DND-41 (cell line): ENCODE measurements around the gene UBXN2A.

ENCODE experiments used
- EZH2 ChIP-seq: IDR thresholded peaks from 3 replicates; pipeline ENCODE4 v1.6.1; 2012; ENCODE audit warnings: borderline replicate concordance, low read depth, mild to moderate bottlenecking, moderate library complexity, low read length, inconsistent platforms; ENCODE audit not compliant: severe bottlenecking
- TF ChIP-seq, protein P1 (sequence below): IDR thresholded peaks from 2 replicates; pipeline ENCODE4 v1.5.1; 2012; ENCODE audit warnings: borderline replicate concordance, low read length, moderate library complexity, mild to moderate bottlenecking; ENCODE audit not compliant: poor library complexity, severe bottlenecking; ENCODE audit errors: extremely low read depth

DNA sequence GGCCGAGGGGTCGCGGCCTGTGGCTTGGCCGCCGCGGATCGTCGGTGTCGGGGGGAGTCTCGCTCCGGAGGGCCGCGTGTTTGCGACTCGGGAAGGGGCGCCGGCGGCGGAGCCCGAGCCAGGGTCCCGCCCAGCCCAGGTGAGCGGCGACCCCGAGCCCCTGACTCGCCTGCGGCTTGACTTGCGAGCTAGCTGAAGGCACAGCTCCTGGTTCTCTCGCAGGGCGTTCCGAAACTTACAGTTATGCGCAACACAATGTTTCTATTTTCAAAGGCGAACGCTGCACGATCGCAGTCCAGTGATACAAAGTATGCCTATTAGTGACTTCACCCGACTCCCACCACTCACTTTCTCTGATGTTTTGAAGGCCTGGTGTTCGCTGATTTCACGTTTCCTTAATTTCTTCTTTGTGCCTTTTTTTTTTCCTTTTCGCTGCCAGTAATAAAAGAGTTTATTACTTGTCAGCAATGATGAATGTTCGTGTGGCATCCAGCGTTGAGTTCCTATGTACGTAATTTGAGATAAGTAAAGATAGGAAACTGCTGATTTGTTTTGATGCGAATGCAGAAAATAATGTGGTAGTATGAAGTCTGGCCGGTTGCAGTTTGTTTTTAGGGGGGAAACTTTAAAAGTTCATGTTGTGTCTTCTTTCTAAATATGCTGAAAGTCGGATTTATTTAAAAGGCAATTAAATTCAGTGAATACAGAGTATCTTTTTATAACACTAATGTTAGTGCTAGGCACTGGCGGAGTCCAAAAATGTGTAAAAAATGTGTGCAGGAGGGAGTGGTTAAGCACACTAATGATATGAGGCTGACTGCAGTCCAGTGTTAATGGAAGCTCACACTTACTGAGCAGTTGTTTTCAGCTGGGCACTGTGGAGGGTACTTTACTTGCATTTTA is 706 bp downstream of the UBXN2A start:
- TF ChIP-seq, protein P1, sequence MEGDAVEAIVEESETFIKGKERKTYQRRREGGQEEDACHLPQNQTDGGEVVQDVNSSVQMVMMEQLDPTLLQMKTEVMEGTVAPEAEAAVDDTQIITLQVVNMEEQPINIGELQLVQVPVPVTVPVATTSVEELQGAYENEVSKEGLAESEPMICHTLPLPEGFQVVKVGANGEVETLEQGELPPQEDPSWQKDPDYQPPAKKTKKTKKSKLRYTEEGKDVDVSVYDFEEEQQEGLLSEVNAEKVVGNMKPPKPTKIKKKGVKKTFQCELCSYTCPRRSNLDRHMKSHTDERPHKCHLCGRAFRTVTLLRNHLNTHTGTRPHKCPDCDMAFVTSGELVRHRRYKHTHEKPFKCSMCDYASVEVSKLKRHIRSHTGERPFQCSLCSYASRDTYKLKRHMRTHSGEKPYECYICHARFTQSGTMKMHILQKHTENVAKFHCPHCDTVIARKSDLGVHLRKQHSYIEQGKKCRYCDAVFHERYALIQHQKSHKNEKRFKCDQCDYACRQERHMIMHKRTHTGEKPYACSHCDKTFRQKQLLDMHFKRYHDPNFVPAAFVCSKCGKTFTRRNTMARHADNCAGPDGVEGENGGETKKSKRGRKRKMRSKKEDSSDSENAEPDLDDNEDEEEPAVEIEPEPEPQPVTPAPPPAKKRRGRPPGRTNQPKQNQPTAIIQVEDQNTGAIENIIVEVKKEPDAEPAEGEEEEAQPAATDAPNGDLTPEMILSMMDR = no peak
- no peak for TF ChIP-seq EZH2
